GM21423 (cell line): ENCODE measurements around the gene SOCS1.

Experiments
- ATAC-seq: cut with Tn5 transposase; IDR thresholded peaks from one replicate; pipeline ENCODE4 v1.9.1; 2021; ENCODE audit warnings: mild to moderate bottlenecking, moderate library complexity; ENCODE audit not compliant: unreplicated experiment

The SOCS1 gene

DNA sequence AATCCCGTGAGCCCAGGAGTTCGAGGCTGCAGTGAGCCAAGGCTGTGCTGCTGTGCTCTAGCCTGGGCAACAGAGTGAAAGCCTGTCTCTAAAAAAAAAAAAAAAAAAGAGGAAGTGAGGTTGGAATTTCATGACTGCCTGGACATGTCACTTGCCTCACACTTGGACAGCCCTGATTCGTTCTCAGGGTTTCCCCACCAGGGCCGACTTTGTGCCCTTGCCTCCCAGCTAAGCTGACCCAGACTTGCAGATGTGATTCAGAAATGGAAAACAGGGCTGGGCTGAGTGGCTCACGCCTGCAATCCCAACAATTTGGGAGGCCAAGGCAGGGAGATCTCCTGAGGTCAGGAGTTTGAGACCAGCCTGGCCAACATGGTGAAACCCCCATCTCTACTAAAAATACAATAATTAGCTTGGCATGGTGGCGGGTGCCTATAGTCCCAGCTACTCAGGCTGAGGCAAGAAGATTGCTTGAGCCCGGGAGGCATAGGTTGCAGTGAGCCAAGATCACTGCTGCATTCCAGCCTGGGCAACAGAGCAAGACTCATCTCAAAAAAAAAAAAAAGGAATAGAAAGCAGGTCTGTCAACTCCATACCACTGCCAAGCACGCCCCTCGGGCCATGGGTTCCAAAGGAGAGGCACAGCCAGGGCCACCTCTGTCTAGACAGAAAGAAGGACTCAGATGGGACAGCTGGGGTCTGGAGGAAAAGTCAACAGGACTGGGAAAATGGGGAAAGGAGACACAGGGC, 46.9 kb downstream of the SOCS1 start:
- no peak for ATAC-seq

DNA sequence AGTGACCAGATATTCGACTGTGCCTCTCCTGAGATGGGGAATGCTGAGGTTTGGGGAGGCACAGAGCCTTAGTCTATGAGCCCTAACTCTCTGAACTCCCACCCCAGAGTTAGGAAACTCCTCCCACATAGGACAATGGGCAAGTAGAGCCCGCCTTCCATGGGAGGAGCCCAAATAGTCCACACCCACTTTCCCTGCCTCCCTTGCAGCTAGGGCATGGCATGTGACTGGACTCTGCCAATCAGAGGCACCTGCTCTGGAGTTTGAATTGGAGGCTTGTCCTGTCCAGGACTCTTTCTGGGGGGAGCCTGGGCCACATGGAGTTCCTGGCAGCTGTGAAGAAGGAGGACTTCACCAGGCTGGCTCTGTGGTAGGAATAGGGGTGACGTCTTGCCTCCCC, 48.4 kb downstream of the SOCS1 start:
- ATAC-seq = no peak

DNA sequence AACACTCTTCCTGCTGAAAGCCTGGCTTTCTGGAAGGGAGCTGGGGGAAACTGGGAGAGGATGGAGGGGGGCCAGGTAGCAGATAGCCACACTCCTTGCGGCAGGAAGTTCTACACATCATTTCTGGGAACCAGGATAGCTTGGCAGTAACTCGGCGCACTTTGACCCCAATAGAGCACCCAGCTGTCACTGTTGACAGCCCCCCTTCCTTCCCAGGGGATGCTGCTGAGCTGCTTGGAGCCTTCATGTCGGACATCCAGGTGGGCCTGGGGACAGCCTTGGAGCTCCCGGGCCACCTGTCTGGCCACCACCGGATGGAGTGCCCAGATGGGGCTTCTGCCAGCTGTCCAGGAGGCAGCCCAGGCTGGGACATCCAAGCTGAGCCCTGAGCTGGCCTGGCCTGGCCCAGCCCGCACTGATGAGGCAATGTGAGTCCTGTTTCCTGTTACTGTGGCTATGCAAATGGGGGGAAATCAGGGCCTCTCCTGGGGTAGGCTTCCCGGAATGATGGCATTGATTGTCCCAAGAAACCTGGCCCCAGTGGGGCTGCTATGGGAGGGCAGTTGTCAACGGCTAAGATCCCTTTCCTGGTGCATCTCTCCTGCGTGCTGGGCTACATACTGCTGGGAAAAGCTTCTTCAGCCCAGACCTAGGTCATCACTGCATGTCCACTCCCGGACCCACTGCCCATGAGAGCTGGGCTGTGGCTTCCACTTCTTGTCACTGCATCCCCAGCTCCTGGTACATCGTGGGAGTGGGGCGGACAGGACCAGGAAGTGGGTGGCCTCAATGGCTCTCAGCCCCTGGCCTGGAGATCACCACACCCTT, 50.0 kb downstream of the SOCS1 start:
- ATAC-seq = no peak

DNA sequence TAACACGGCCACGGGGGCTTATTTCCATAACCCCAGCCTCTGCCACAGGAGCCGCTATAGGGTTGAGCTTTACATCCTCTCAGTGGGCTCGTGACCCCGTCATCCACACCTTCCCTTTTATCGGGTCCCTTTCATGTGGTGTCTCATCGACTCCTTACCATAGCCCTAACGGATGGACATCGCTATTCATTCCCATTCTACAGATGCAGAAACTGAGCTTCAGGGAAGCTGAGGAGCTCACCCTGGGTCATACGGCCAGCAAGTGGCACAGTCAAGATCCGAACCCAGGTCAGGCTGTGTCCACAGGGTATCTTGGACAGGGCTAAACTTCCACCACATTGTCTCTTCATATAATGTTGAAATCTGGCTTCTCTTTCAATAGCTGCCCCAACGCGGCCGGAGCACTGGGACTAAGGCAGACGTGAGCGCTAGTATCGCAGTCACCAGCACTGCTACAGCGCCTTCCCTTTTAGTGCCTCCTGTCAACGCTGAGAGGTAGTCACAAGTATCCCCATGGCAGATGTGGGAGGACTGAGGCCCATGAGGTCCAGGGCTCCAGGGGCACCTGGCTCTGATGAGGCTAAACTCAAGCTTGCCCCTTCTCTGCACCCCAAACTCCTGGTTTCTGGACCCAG, 50.8 kb downstream of the SOCS1 start:
- no peak for ATAC-seq

DNA sequence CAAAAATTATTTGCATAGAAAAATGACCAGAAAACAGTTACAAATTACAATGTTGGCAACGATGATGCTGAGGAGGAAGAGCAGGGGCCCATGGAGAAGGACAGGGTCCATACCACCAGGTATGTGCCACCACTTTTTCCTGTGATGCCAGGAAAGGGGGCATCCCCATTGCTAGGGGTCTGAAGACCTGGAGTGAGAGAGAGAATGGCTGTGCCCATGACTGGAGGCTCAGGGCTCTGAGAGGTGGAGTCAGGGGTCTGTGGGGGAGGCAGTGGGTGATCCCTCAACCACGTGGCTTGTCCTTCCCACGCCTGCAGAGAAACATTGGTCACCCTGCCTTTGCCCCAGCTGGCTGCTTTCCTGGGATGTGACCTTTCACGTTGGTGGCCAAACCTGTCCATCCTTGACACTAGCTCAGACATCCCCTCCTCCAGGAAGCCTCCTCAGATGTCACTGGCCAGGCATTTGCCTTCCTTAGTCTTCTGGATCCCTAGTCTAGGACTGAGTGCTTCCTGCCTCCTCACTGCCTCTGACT, 51.4 kb downstream of the SOCS1 start:
- ATAC-seq = no peak
